DOHH2 (cell line): ENCODE results near the gene TOX3.

Experiments
- H3F3A ChIP-seq: fragments of 200-600 bp; sonication (generic), shearing (Covaris generic); 2 replicates; pipeline ENCODE4 v1.6.0; 2016; ENCODE audit warnings: antibody characterized with exemption, mild to moderate bottlenecking; ENCODE audit not compliant: control insufficient read depth, insufficient read depth
- H3K27ac ChIP-seq: fragments of 200-600 bp; sonication (generic); 2 replicates; pipeline ENCODE4 v1.5.1; 2014; ENCODE audit warnings: low read depth, mild to moderate bottlenecking, low read length, moderate library complexity
- H3K27me3 ChIP-seq: fragments of 200-600 bp; sonication (generic); 2 replicates; pipeline ENCODE4 v1.6.1; 2014; ENCODE audit warnings: mild to moderate bottlenecking, low read length, mixed read lengths; ENCODE audit not compliant: control insufficient read depth
- H3K36me3 ChIP-seq: fragments of 200-600 bp; sonication (generic); 2 replicates; pipeline ENCODE4 v1.6.1; 2014; ENCODE audit warnings: mild to moderate bottlenecking, low read length, moderate library complexity, mixed read lengths; ENCODE audit not compliant: control insufficient read depth
- H3K4me1 ChIP-seq: fragments of 200-600 bp; sonication (generic); 2 replicates; pipeline ENCODE4 v1.6.1; 2014; ENCODE audit warnings: mild to moderate bottlenecking, low read length, mixed read lengths; ENCODE audit not compliant: control insufficient read depth
- H3K4me2 ChIP-seq: fragments of 200-600 bp; sonication (generic); 2 replicates; pipeline ENCODE4 v1.6.0; 2014; ENCODE audit warnings: mild to moderate bottlenecking, low read length, moderate library complexity
- H3K4me3 ChIP-seq: fragments of 200-600 bp; sonication (generic); 2 replicates; pipeline ENCODE4 v1.5.1; 2014; ENCODE audit warnings: mild to moderate bottlenecking, low read length, mixed read lengths
- H3K79me2 ChIP-seq: fragments of 200-600 bp; sonication (generic); 2 replicates; pipeline ENCODE4 v1.6.1; 2014; ENCODE audit warnings: mild to moderate bottlenecking, low read length, mixed read lengths; ENCODE audit not compliant: control insufficient read depth
- H3K9me2 ChIP-seq: fragments of 200-600 bp; sonication (generic); replicated peaks from 2 replicates; pipeline ENCODE4 v1.6.1; 2014; ENCODE audit warnings: mild to moderate bottlenecking, low read length, mixed read lengths; ENCODE audit not compliant: control insufficient read depth
- H3K9me3 ChIP-seq: fragments of 200-600 bp; sonication (generic); 2 replicates; pipeline ENCODE4 v1.6.1; 2014; ENCODE audit warnings: antibody characterized with exemption, low read length, mixed read lengths; ENCODE audit not compliant: control insufficient read depth, insufficient read depth
- H4K20me1 ChIP-seq: fragments of 200-600 bp; sonication (generic); 2 replicates; pipeline ENCODE4 v1.6.0; 2014; ENCODE audit warnings: low read depth, mild to moderate bottlenecking, antibody characterized with exemption, low read length, moderate library complexity; ENCODE audit not compliant: control insufficient read depth, insufficient read depth
- CTCF ChIP-seq: fragments of 200-600 bp; sonication (generic); IDR thresholded peaks from one replicate; pipeline ENCODE4 v1.5.1; 2014; ENCODE audit warnings: antibody characterized with exemption, mild to moderate bottlenecking, low read depth, low read length; ENCODE audit not compliant: poor library complexity, severe bottlenecking
- EZH2phosphoT487 ChIP-seq: fragments of 200-600 bp; sonication (generic); IDR thresholded peaks from 2 replicates; pipeline ENCODE4 v1.6.1; 2017; ENCODE audit warnings: borderline replicate concordance, mild to moderate bottlenecking, antibody characterized with exemption, low read length, moderate library complexity, mixed read lengths

TOX3 gene

GRCh38 chr16:52528393-52529065, 18.4 kb downstream of the TOX3 start:
- TF ChIP-seq CTCF (no peak), EZH2phosphoT487 (no peak)
- Histone ChIP-seq H3K27ac (no peak overlapping the region), H3K79me2 (no peaks in the 10 kb centered on the region), H3K27me3 (no peaks in the 10 kb centered on the region), H3K36me3 (no peaks in the 10 kb centered on the region), H4K20me1 (no peaks in the 10 kb centered on the region), H3K4me3 (no peak overlapping the region), H3F3A (no peaks in the 10 kb centered on the region), H3K4me1 (no peaks in the 10 kb centered on the region), H3K4me2 (no peak overlapping the region), H3K9me3 (no peaks in the 10 kb centered on the region), H3K9me2 (no peaks in the 10 kb centered on the region)

- no peaks in the 10 kb centered on the region for H4K20me1 ChIP-seq
- no peaks in the 10 kb centered on the region for H3F3A ChIP-seq
- no peak overlapping the region for H3K27ac ChIP-seq
- TF ChIP-seq EZH2phosphoT487 (no peak), CTCF (no peak)
- no peaks in the 10 kb centered on the region for H3K9me3 ChIP-seq
- H3K4me3 ChIP-seq: no peak overlapping the region
- no peak overlapping the region for H3K4me2 ChIP-seq
- no peaks in the 10 kb centered on the region for H3K9me2 ChIP-seq
- H3K36me3 ChIP-seq: no peaks in the 10 kb centered on the region
- H3K4me1 ChIP-seq: no peaks in the 10 kb centered on the region
- H3K79me2 ChIP-seq: no peaks in the 10 kb centered on the region
- no peaks in the 10 kb centered on the region for H3K27me3 ChIP-seq
These were observed 20.1 kb downstream of the TOX3 start for GRCh38 chr16:52526830-52527229.

- Histone ChIP-seq H3K4me3 (no peak overlapping the region), H3K4me1 (no peaks in the 10 kb centered on the region), H3K27me3 (no peaks in the 10 kb centered on the region), H3K9me3 (no peaks in the 10 kb centered on the region), H3K27ac (no peak overlapping the region), H4K20me1 (no peaks in the 10 kb centered on the region), H3F3A (no peaks in the 10 kb centered on the region), H3K79me2 (no peaks in the 10 kb centered on the region), H3K9me2 (no peaks in the 10 kb centered on the region), H3K4me2 (no peak overlapping the region), H3K36me3 (no peaks in the 10 kb centered on the region)
- TF ChIP-seq CTCF (no peak), EZH2phosphoT487 (no peak)
These were observed 20.7 kb downstream of the TOX3 start for GRCh38 chr16:52526116-52526828.
